Measurements from ENCODE around the gene LYSMD1.

GRCh38 chr1:151184211-151184610 lies 18.5 kb upstream of the LYSMD1 start:
- TF ChIP-seq CTCF (conservative IDR thresholded peaks at IDR 0.05; ENCODE audit: low read length) (no peak), EZH2phosphoT487 (IDR thresholded peaks at IDR 0.05; ENCODE audit: borderline replicate concordance) (no peak)
